ENCODE measurements around the gene PRR13.
"Not testable (repeated sequence)": the region's sequence is repeated elsewhere in the genome, so short reads cannot be mapped to it uniquely, and the experiment has no call there.

The PRR13 gene

DNA sequence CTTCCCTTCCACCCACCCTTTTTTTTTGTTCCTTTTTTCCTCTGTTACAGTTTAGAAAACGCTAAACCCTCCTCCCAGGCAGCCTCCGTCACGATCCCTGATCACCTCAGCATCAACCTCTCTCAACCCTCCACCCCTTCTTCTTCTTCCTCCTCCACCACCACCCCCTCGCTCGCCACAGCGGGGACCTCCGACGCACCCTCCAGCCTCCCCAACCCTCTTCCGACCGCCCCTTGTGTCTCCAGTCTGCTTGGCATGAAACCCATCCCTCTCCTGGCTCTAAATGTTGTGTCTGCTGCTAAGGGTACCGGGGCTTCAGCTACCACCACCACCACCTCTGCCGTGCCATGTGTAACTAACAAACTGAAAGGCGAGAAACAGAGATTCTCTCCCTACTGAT lies 33.3 kb downstream of the PRR13 start:
- peak; percentile 32 for DNase-seq

DNA sequence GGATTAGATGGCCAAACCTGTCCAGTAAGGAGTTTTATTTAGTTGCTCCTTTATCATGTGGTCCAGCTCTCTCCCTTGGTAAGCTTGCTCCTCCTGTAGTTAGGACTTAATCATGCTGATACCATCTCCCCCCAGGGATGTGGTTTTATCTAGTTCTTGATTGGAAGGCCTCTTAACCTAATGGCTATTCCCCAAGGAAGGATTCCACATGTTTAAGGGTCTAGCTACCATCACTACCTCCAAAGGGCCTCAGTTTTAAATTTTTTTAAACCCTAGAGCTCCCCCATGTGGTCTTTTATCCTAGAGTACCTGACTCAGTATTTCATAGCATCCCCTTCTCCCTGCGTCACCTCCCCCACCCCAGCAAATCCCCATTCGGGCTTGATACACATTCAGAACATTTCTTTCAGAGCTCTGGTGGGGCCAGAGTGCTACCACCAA lies 35.3 kb downstream of the PRR13 start:
- no peak for DNase-seq

DNA sequence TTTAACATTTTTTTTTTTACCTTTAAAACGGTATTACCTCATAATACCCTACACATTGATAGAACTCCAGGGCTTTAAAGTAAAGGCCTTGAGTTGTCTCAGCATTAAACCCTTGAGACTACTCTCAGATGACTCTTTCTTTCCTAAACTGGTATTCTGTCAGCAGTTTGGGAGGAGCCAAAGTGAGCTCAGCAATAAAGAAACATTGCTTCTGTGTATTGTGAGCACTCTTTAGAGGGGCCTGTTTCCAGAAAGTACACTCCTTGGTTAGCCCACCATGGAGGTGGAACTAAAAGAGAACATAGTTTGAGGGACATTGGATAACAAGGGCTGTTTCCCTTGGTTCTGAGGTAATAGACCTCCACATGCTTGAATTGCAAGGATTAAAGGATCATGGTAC lies 37.3 kb downstream of the PRR13 start:
- no peak for DNase-seq

DNA sequence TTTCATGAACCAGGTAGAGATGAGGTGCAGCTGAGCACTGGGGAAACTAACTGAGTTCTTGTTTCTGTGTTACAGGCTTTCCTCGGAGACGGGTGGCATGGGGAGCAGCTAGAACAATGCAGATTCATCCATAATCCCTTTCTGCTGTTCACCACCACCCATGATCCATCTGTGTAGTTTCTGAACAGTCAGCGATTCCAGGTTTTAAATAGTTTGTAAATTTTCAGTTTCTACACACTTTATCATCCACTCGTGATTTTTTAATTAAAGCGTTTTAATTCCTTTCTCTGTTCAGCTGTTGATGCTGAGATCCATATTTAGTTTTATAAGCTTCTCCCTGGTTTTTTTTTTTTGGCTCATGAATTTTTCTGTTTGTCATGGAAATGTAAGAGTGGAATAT lies 37.8 kb downstream of the PRR13 start:
- no peak for DNase-seq

DNA sequence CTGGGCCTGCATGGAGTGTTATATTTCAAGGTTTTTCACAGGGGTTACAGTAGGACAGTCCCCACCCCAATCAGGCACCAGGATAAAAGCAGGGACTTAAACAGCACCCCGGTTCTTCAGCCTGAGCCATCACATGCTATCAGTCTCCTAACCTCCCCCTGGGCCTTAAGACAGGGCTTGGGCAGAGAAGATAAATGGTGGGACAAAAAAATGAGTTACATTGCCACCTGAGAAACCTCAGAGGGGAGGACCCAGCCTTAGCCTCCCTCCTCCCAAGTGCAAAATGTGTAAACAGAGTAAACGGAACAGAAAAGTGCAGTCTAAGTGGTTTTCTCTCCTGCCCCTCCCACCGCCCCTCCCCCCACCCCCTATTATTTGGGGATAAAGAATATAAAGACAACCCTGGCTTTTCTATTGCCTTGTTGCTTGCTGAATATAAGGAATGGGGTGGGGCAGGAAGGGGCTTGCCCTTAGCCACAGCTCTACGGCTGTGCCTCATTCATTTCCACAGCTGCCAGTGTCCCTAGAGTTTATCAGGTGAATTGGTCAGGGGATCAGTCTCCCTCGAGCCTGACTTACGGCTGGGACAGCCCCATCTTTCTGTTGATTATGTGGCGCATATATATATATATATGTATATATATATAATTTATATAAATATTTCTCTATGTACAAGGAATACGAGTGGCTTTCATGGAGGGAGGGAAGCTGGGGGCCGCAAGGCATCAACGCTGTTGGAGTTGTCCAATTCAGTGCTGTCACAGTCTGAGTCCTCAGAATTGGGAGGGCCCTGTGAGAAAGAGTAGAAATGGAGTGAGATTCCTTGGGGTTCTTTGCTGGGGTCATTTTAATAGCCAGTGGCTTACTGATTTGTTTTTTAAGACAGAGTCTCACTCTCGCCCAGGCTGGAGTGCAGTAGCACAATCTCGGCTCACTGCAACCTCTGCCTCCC lies 39.2 kb downstream of the PRR13 start:
- no peak for DNase-seq

DNA sequence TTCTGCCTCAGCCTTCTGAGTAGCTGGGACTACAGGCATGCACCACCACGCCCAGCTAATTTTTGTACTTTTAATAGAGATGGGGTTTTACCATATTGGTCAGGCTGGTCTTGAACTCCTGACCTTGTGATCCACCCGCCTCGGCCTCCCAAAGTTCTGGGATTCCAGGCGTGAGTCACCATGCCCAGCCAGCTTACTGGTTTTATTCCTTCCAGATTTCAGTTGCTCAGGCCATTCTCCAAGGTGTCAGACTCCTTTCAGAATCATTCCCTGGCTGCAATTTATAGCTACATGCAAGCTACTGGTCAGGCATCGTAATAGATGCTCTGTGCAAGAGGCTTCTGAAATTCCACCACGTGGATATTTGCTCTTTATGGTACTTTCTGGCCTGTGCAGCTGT lies 39.9 kb downstream of the PRR13 start:
- not testable (repeated sequence) for DNase-seq

DNA sequence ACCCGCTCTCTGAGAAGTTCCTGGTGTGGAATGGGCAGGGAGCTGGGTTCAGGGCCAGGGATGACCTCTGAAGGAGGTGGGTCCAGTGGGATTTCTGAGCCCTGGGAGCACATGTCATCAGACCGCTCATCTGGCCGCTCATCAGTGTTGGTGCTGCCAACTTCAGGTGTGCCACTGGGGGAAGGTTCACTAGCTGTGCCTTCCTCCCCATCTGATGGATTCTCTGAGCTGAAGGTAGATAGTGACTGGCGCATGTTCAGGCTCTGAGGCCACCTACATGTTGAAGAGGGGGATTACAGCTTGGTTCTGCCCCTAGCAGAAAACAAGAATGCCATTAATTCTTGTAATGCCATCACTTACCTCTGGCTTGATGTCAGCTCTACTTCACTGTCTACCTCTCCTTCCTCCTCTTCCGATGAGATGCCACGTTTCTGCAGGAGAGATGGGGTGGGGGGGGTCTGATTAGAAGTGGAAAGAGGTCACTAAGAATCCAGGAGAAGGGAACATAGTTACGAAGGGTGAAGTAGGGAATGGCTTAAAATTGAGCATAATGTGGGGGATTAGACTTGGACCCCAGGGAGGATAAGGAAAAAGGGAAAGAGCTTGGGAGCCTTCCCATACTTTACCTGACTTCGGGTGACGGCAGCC lies 40.5 kb downstream of the PRR13 start:
- peak; percentile 9 for DNase-seq

DNA sequence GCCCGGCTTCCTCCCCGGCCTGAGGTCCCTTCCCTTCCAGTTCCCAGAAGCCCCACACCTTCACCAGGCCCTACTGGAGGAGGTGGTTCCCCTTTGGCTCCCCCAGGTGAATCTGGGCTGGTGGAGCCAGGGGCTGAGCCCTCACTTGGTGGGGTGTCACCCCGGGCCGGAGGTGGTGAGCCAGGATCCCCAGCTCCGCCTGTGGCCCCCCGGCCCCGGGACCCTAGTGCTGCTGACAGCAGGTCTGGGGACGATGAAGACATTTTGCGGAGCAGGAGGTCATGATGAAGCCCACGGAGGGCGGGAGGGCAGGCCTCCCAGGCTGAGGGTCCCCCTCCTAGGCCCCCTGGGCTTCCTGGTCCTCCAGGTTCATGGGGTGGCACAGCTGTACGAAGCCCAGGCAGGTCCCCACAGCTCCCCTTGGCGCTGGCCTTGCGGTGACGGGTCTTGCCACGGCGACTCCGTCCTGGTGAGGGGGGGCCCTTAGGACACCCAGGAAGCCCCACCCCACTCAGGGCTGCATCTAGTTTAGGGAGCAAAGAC lies 41.2 kb downstream of the PRR13 start:
- no peak for DNase-seq

DNA sequence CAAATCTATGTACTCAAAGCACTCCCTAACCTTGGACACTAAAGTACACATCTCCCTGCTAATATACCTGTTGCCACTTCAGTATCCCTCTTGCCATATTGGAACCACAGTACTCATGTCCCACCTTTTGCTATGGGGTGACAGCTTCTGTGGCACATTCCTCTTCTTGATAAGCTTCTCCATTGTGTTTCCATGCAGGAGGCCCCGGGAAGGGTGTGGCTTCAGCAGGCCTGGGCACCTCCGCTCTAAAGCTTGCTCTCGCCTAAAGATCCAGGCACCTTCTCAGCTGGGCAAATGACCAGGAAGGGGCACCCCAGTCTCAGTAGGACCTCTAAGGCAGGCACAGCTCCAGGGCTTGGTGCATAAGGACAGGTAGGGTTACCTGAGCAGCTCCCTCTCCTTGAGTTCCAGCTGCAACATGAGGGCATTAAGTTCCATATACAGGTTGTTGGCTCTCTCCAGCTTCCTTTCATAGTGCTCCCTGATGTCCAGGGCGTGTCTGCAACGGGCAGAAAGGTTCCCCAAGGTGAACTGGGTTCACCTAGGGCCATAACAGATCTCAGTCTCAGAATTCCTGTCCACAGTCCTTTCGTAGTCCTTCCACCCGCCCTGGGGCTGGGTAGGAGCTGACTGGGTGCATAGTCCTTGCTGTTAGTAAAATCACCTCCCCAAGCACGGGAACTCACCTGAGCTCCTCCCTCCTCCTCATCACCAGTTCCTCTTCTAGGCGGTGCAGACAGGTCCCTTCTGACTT lies 41.9 kb downstream of the PRR13 start:
- DNase-seq: no peak

DNA sequence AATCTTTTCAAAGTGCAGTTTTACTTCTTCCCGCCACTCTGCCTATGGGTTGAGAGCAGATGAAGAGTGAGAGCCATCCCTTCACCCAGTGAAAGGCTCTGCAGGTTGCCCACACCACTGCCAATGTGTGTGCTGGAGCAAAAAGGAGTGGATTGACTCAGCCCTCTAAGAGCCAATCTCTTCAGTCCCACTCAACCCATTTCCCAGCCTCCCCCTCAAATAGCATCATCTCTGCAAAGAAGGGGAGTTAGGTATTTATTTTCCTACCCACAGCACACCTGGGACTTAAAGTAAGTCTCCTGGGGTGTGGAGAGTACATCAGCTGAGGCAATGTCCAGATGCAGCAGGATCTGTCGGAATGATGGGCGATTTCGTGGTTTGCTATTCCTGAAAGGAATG lies 42.4 kb downstream of the PRR13 start:
- no peak for DNase-seq

DNA sequence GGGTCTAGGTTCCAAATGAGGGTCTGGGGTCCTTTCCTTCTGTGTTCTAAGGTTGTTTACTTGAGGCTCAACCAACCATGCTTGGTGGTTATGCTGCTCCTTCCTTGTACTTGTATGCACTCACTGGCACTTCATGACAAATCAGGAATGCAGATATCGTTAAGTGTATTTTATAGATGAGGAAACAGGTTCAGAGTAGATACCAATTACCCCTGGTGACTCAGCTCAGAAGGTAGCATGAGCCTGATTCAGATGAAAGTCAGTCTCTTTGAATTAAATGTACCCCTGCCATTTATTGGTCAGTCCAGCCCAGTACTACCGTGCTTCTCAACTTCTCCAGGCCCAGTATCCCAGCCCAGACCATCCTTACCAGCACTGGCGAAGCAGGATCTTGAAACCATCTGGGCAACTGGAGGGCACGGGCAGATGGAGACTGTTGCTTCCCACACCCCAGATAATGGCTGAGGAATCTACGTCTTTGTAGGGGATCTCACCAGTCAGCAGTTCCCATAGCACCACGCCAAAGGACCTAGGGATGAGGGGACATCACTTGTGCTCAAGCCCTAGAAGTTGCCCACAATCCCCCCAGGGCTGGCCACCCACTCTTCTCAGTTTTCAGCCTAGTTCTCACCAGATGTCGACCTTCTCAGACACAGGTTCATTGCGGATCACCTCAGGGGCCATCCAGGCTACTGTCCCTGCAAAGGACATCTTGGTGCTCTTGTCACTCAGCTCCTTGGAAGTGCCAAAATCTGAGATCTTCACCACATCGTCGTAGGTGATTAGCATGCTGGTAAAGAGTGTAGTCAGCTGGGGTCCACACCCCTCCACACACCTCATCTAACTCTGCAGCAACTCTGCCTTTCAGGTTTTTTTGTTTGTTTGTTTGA lies 43.4 kb downstream of the PRR13 start:
- no peak for DNase-seq

DNA sequence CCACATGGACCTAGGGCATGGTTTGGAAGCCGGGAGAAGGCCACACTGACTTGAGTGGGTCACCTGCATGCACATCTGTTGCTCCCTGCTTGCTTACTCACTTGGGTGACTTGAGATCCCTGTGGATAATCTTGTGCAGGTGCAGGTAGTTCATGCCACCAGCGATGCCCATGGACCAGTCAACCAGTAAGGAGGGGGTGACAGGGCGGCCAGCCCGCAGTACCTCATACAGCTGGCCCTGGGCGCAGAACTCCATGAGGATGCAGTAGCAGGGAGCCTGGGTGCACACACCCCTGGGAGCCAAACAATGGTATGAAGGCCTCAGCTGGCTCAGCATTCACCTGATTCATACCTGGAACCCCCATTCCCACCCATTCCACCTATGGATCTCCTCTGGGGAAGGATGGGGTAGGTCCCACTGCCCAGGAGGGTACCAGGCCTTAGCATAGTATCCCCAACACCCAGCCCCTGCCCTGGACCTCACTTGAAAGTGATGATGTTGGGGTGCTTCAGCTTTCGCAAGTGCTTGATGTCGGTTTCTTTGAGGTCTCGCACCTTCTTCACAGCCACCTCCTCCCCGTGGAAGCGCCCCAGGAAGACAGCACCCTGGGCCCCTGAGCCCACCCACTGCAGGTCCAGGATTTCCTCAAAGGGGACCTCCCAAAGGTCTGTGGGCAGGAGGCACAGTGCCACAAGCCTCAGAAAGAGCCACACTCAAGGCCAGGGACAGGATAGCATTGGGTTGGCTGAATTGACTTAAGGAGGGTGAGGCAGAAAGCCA lies 44.6 kb downstream of the PRR13 start:
- no peak for DNase-seq

DNA sequence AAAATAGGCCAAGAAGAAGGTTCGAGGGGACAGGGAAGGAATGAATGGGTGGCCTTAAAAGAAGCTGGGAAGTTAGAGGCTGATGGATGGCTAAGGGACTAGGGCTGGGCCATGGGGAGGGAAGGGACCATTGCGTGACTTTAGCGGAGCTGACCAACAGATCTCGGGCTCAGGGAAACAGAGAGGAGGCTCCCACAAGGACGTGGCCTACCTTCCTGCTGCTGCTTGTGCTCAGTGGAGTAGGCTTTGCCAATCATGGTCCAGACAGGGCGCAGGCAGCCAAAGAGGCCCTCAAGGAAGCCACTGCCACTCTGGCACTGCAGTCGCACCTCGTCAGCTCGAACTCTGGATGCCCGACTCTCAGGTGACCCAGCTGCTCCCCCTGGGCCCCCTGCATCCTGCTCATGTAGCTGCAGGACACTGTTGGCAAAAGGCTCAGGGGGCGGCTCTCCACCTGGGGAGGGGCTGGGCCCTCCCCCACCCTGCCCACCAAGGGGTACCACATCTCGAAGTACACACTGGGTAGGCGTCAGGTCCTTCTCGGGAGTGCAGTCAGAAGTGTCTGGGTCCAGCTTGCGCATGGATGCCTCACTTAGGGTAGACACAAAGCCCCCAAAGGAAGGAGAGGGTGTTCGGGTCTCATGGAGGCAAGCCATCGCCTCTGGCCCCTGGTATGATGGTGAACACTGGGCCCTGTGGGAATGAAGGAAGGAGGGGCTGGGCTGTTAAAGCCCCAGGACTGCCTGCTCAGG lies 45.4 kb downstream of the PRR13 start:
- DNase-seq: no peak

DNA sequence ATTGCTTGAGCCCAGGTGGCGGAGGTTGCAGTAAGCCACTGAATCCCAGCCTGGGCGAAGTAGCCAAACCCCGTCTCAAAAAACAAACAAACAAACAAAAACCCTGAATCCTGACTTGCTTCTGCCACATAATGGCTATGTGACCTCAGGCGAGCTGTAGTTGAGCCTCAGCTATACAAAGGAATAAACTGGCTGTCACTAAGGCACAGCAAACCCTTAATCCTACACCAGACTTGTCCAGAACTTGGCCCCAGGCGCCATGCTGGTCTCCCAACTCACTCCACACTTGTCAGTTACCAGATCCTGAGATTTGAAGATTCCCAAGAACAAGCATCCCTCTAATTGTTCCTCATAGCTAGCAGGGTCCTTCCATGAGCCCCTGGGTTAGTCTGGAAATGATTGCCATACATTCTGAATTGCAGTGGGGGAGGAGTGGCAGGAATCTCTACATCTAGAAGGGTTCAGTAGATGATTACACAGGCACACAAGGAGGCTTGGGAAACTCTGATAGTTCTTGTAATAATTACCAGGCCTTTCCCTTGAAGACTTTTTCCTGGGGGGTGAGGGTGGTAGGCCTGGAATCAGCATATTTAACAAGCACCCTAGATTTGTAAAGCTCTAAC lies 47.8 kb downstream of the PRR13 start:
- no peak for DNase-seq

DNA sequence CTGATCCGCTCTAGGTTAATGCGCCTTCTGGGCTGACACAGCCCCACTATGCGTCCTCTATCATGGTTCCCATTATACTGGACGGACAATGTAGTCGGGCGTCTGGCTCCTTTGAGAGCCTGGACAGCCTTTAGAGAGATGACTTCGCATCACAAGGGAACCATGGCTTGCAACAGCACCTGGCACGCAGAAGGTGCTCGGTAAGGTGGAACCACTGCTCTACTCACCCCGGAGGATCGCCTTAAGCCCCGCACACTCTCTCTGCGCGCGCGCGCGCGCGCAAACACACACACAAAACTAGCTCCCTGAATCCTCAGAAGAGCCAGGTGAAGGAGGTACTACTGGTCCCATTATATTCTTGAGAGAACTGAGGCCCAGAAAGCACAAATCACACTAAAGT lies 50.7 kb downstream of the PRR13 start:
- DNase-seq: no peak

DNA sequence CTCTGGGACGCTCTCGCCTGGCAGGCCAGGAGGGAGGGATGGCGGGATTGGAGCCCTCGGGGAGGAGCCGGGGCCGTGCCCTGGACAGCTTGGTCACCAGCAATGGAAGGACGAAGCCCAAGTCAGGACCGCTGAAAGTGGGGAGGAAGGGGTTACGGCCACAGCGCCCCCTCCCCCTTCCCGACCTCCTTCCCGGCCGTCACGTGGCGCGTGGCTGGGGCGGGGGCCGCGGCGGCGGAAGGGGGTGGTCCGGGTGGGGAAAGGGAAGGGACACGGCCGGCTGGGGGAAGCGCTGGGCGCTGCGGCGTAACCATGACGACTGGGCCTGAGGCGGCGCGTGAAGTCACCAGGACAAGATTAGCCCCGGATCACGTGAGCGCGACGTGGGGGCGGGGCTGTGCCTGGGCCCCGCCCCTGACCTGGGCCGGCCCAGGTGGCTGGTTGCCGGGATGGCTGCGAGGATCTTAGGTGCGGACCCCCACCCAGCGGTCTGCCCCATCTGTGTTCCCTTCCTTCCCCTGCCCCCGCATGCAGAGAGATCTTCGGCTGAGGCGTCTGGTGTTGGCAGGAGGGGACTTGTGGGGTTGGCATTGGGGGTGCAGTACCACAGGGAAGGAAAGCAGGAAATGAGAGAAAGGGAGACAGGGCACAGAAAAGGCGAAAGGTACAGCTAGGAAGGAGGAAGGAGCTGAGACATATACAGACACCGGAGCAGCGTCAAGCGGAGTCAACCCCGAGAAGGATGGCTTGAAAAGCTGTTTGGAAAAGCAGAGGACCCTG lies 51.5 kb downstream of the PRR13 start:
- peak; percentile 75 for DNase-seq

DNA sequence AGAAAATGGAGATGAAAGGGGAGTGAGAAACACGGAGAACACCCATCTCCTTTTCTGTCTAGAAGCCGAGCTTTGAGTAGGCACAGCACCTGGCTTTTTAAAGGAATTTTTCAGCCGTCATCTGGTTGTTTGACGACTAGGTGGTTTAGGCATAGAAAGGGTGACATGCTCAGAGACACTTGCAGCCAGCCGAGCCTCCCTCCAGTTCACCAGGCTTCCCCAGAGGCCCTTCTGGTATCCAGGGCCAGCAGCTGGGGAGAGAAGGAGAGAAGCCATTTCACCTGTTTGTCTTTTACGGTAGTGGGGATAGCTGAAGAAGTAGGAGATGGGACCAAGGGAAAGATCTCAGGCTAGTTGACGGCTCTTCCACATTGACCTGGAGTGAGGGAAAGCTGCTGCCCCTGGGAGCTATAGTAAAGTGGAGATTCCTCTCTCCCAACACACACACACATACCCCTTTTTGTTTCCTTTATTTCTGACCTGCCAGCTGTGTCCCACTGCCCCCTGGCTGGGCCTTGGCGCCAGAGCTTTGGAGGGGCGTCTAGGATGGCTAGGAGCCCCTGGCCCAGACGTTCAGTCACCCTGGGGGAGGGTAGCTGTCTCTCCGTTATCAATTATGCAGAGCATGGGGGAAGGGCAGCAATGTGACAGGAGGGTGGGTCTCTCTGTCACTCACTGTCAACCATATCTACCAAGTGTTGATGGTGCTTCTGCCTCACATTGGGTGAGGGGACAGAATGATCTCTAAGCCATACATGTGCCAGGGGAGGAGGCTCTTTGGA lies 52.3 kb downstream of the PRR13 start:
- no peak for DNase-seq

Data from MV-4-11 (cell line).